NCI-H524 (cell line): ENCODE data around the gene IFT172.
"Not testable (repeated sequence)": the region's sequence is repeated elsewhere in the genome, so short reads cannot be mapped to it uniquely, and the experiment has no call there.

Experiments
- DNase-seq, 2 experiments: peaks; one replicate each; lab custom pipeline; 2025; lab: John Stamatoyannopoulos, UW

Gene IFT172

DNA sequence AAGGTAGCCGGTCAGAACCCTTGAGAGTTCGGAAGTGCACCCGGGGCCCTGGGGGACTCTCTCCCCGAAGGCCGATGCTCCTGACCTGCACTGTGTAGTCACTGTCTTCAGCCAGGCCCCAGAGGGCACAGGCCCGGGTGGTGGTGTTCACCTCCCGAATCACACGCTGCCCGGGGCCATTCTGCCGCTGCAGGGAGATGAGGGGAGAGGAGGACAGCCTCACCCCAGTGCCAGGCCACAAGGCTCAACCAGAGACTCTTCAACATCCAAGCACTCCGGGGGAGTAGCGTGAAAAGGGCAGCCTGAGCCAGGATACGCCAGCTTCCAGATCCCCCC, 4.4 kb upstream of the IFT172 start:
- DNase-seq = no peak

GRCh38 chr2:27492557-27492956, 3.0 kb upstream of the IFT172 start:
- DNase-seq = no peak

GRCh38 chr2:27489118-27489497, 435 bp downstream of the IFT172 start:
- peak in 1 of 2 experiments; percentile 35 for DNase-seq

- DNase-seq = no peak
These were observed 4.0 kb downstream of the IFT172 start for GRCh38 chr2:27485496-27485895.

GRCh38 chr2:27471961-27472360, 17.6 kb downstream of the IFT172 start:
- no peak for DNase-seq

DNA sequence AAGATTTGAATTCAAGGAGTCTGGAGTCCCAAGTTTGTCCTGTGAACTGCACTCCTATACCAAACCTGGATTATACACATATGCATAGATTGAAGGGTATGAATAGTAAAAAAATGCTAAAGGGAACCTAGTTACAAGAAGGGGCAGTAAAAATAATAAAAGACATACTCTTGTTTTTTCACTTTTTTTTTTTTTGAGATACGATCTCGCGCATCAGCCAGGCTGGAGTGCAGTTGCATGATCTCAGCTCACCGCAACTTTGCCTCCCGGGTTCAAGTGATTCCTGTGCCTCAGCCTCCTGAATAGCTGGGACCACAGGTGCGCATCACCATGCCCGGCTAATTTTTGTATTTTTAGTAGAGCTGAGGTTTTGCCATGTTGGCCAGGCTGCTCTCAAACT, 25.1 kb downstream of the IFT172 start:
- DNase-seq = no peak

- no peak for DNase-seq
These were observed 28.4 kb downstream of the IFT172 start for GRCh38 chr2:27461118-27461517.

DNA sequence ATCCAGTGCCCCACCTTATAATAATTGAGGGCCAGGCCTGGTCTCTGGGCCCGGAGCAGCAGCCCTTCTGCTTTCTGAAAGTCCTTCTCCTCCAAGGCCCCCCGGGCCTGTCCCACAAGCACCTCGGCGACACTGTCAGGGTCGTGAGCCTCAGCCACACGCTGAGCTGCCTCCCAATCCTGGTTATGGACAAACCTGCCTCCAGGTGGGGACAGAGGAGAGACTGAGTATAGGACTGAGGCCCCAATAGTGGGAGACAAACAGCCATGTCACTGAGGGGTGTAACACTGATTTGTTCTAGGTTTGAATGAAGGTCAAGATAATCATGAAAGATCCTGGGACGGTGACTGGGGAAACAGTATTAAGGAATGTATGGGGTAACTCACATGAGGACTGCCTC, 35.6 kb downstream of the IFT172 start:
- no peak for DNase-seq

DNA sequence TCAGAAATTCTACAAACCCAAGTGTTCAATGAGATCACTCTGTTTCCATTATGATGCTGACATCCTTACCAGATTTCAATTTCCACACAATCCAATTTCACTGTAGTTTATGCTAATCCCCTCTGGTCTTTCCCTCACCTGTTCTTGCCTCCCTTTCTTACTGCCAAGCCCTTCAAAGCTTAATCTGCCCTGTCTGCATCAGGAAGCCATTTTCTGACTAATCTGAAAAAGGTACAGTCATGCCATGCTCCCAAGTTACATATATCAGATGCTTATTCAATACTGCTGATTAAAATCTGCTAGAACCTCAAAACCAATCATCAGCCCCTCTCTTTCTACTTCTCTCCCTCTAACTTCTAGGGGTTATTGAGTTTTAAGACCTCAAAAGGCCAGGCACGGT, 38.4 kb downstream of the IFT172 start:
- DNase-seq = no peak

DNA sequence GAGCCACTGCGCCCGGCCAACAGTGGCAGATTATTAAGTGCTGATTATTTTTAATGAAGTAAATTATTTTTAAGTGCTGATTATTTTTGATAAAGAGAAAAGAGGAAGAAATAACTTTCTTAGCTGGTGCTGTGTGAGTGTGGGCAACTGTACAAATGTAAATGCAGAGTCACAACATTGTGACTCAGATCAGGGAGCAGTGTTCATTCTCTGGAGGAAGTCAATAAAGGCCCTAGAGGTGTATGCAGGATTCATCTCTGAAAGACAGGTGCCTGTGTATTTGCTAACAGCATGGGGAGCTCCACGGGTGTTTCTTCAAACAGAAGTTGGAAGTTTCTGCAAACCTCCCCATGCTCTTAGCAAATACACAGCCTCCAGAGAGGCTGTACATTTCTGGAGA, 41.2 kb downstream of the IFT172 start:
- DNase-seq = no peak

DNA sequence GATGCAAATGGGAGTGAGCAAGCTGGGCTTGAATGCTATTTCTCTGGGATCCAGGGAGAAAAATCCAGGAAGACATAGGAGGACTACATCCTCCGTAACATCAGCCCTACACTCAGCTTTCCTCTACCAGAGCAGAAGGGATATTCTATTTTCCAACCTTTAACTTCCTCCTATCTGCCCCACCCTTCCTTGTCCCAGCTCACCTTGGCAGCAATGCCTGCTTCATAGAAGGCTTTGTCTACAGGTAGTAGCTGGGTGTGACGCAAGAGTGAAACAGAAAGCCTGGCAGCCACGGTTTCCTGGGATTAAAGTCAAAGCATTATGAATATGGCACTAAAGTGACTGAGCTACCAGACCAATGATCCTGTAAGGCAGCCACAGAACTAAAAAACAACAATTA, 43.5 kb downstream of the IFT172 start:
- DNase-seq = no peak

DNA sequence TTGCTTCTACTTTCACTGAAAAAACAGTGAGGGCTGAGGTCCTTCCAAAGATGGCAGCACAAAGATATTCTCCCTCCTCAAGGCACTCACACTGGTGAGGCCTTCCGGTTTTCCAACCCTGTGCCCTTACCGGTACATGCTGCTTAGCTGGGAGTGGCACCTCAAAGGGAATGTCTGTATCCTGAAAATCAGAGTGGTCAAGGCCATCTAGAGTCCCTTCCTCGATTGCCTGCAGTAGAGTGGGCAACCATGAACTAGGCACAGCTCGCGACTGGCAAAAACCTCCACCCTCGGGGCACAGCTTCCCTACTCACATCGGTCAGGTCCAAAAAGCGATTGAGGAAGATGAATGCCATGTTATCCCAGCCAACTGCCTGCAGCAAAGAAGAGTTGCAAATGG, 43.9 kb downstream of the IFT172 start:
- DNase-seq = no peak

DNA sequence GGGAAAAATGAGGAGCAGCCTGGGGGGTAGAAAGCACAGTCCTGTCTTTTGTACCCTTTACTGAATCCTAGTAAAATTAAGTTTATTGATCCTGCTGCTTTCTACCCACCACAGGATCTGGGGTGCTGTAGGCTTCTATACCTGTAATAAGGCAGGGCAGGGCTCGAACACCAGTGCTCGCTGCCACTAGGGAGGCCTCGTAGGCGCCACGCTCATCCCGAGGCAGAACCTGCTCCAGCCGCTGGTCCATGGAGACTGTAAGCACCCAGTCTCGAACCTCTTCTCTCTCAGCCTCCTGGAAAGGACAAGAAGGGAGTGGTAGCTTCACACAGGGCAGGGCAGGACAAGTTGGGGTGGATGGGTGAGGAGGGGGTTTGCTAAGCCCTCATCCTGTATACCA, 44.4 kb downstream of the IFT172 start:
- DNase-seq = no peak

- no peak for DNase-seq
These were observed 46.6 kb downstream of the IFT172 start for GRCh38 chr2:27442920-27443282.

DNA sequence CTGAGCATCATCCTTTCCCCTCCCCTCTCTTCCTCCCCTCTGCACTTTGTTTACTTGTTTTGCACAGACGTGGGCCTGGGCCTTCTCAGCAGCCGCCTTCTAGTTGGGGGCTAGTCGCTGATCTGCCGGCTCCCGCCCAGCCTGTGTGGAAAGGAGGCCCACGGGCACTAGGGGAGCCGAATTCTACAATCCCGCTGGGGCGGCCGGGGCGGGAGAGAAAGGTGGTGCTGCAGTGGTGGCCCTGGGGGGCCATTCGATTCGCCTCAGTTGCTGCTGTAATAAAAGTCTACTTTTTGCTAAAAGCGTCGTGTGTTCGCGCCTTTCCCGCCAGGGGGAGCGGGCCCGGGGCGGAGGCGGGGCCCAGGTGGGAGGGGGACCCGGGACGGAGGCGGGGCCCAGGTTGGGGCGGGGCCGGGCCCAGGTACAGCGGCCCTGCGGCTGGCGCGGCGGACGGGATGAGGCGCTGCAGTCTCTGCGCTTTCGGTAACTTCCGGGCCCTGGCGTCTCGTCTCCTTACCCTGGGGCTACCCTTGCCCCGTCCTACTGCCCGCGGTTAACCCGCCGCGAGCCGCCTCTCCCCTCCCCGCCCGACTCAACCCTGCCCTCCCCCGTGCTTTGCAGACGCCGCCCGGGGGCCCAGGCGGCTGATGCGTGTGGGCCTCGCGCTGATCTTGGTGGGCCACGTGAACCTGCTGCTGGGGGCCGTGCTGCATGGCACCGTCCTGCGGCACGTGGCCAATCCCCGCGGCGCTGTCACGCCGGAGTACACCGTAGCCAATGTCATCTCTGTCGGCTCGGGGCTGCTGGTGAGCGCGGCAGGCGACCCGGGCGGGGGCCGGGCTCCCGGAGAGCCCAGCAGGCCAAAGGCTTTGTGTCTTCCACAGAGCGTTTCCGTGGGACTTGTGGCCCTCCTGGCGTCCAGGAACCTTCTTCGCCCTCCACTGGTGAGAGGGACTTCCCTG, 47.3 kb downstream of the IFT172 start, which contains the start of gene KRTCAP3:
Gene KRTCAP3, plus strand, starts transcription at position 424 of the 962 bp plus-strand sequence. Its CDS starts 32 bp downstream, at position 456.
- DNase-seq = no peak

GRCh38 chr2:27441226-27441926, 48.2 kb downstream of the IFT172 start:
- DNase-seq = no peak

DNA sequence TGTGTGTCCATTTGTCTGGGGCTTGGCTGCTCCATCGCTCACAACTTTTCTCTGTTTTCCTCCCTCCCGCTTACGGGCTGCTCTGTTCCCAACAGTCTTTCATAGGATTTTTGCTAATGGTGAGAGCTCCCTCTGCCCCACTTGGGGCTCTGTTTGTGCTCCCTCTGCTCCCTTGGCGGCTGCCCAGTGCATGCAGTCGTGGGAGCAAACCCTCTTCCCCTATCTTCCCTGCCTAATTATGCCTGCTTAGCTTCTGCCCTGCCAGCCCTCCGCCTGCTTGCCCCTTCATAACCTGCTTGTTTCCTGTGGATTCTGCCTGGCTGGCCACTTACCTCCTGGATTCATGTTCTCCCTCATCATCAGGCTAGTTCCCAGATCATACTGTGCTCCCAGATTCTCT, 53.9 kb downstream of the IFT172 start:
- no peak for DNase-seq

DNA sequence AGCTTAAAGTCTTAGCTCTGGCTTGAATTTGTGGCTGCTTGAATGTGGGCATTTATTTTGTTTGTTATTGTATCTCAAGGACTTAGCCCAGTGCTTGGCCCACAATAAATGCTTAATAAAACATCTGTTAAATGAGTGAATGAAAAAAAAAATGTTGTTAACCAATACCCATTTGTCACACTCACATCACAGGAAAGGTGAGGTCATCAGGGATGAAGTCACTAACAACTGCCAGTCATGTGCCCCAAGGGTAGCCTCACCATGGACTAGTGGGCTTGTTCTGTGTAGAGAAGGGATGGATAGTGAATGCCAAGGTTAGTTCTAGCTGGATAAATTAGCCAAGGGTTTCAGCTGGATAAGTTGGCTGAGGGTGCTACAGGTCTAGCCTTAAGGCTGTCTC, 58.1 kb downstream of the IFT172 start:
- DNase-seq = no peak

DNA sequence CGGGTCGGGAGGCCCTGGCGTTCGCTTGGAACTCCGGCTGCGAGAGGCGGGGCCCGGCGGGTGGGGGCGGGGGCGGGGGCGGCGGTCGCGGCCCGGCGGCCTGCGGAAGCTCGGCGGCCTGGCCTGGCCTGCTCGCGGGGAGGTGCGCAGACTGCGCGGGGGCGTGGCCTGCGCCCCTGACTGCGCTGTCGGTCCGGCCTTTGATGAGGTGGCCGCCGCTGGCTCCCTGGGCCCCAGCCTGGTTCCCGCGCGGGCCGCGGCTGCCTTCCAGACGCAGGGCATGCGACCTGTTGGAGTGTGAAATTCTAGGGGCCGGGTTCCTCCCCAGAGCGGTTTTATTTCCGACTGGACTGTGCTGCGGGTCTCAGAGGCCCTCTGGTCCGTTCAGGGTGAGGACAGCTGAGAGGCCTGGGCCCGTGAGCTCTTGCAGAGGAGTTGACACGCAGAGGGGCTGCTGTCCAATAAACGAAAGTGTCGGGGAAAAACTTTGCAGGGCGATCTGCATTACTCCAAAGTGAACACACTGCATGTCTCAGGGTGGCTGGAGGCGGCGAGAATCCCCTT, 60.5 kb downstream of the IFT172 start:
- DNase-seq = peak; percentile 55 to 73

DNA sequence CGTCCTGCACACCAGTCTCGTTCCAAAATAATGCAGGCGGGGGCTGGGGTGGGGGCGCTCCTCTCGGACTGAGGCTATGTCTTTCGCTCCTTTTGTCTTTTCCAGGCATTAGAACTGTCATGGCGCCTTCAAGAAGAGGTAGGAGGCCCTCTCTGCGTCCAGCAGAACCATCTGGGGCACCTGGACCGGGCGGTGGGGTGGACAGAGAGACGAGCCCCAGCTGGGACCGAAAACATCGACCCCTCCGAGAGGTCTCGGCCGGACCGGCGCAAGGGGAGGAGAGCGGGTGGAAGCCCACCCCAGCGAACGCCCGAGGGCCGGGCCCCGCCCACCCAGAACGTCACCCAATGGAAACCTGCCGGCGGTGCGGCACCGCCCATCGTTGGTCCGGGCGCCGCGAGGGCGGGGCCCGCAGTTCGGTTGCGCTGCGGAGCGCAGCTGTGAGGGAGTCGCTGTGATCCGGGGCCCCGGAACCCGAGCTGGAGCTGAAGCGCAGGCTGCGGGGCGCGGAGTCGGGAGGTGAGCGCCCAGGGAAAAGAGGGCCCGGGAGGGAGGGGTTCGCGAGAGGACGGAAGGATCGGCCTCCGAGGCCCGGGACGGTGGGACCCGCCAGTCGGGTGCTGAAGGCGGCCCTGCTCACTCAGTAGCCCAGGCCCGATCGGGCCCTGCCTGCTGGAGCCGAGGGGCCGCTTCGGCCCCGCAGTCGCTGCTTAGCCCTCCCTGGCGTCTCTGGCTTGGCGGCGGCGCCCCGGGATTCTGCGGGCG, 61.1 kb downstream of the IFT172 start, which contains the start of gene NRBP1:
Gene NRBP1, plus strand, starts transcription at position 419 of the 765 bp plus-strand sequence. CDS start 4,643 bp downstream, outside the sequence.
- DNase-seq = peak; percentile 81 to 93

GRCh38 chr2:27427863-27428212, 61.7 kb downstream of the IFT172 start:
- no peak for DNase-seq

- DNase-seq = not testable (repeated sequence)
These were observed 64.5 kb downstream of the IFT172 start for GRCh38 chr2:27425039-27425438.
